Progenitor cell of endocrine pancreas (in vitro differentiated cells): ENCODE data around the gene PABPN1. TPM values are rescaled to one million over a fixed set of nuclear protein-coding genes. Genes with fewer than 3 reads are reported as not detected.

Experiments used
- DNase-seq: peaks from one replicate; pipeline ENCODE4 v3.0.0; 2021; ENCODE audit warnings: low spot score; ENCODE audit not compliant: unreplicated experiment
- H3K27ac Mint-ChIP-seq: 2 replicates; pipeline ENCODE4 v1.8.0; 2021; ENCODE audit warnings: mild to moderate bottlenecking, moderate library complexity, mixed read lengths
- H3K27me3 Mint-ChIP-seq: 2 replicates; pipeline ENCODE4 v1.8.0; 2021; ENCODE audit warnings: mixed read lengths
- H3K36me3 Mint-ChIP-seq: 2 replicates; pipeline ENCODE4 v1.8.0; 2022; ENCODE audit warnings: mixed read lengths; ENCODE audit not compliant: insufficient read depth
- H3K4me1 Mint-ChIP-seq: 2 replicates; pipeline ENCODE4 v1.8.0; 2021; ENCODE audit warnings: low read depth, mixed read lengths
- H3K4me3 Mint-ChIP-seq: 2 replicates; pipeline ENCODE4 v1.8.0; 2021; ENCODE audit warnings: low read depth, mild to moderate bottlenecking, moderate library complexity, mixed read lengths
- H3K9me3 Mint-ChIP-seq: 2 replicates; pipeline ENCODE4 v1.8.0; 2021; ENCODE audit warnings: low read depth, mixed read lengths
- total RNA-seq: library from RNA; stranded (reverse); gene quantifications from 2 replicates; pipeline ENCODE4 v1.2.1, GENCODE V29; 2021
- TF ChIP-seq, protein P1 (sequence below): fragments of 200-600 bp; sonication (generic); IDR thresholded peaks from one replicate; pipeline ENCODE4 v1.5.0; 2021; ENCODE audit warnings: antibody characterized with exemption, mild to moderate bottlenecking; ENCODE audit not compliant: unreplicated experiment

PABPN1 gene
- total RNA-seq, 1 donor from 2014 or later, result 318 TPM

DNA sequence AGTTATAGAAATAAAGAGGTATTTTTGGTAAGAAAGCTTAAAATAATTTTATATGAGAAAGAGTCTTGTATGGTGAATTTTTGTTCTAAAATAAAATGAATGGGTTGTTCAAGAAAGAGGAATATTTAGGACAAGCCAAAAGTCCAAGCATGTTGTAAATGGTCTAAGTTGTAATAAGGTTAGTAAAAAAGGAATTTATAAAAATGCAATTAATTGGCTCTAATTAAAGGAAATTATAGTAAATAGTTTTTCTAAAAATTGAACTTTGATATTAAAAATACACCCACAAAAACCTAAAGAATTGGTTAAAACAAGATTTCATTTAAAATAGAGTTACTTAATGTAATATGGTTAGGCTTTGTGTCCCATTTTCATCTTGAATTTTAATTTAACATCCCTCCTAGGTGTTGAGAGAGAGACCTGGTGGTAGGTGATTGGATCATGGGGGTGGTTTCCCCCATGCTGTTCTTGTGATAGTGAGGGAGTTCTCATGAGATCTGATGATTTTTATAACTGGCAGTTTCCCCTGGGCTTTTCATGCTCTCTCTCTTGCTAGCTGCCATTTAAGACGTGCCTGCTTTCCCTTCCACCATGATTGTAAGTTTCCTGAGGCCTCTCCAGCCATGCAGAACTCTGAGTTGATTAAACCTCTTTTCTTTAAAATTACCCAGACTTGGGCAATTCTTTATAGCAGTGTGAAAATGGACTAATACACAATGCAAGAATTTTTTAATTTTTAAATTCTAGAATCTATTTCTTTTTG is 18.4 kb downstream of the PABPN1 start:
- Mint-ChIP-seq H3K9me3 (peaks cover 15% of the 10 kb centered on the region), H3K4me1 (no peaks in the 10 kb centered on the region), H3K36me3 (no peaks in the 10 kb centered on the region), H3K27ac (no peak overlapping the region), H3K4me3 (no peak overlapping the region), H3K27me3 (no peaks in the 10 kb centered on the region)
- TF ChIP-seq, protein P1, sequence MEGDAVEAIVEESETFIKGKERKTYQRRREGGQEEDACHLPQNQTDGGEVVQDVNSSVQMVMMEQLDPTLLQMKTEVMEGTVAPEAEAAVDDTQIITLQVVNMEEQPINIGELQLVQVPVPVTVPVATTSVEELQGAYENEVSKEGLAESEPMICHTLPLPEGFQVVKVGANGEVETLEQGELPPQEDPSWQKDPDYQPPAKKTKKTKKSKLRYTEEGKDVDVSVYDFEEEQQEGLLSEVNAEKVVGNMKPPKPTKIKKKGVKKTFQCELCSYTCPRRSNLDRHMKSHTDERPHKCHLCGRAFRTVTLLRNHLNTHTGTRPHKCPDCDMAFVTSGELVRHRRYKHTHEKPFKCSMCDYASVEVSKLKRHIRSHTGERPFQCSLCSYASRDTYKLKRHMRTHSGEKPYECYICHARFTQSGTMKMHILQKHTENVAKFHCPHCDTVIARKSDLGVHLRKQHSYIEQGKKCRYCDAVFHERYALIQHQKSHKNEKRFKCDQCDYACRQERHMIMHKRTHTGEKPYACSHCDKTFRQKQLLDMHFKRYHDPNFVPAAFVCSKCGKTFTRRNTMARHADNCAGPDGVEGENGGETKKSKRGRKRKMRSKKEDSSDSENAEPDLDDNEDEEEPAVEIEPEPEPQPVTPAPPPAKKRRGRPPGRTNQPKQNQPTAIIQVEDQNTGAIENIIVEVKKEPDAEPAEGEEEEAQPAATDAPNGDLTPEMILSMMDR, result no peak
- no peak for DNase-seq

DNA sequence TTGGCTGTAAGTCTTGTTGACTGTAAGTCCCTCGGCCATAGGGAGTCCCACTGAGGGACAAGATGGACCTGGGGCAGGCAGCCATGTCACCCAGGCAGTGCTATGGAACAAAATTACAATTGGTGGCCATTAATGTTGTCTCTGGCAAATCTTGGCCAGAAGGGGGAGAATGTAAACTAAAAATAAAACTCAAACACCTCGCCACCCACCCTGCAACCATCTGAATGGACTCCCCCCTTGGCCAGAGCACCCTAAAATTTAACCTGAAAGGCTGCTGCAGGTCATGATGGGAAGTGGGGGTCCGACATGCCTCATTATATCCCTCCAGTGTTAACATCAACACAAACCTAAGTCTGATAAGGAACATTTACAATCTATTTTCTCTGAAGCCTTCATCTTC is 23.2 kb downstream of the PABPN1 start:
- H3K9me3 Mint-ChIP-seq, result peaks cover 4% of the 10 kb centered on the region
- no peaks in the 10 kb centered on the region for H3K36me3 Mint-ChIP-seq
- DNase-seq, result no peak
- H3K4me3 Mint-ChIP-seq, result no peak overlapping the region
- peaks cover 8% of the 10 kb centered on the region for H3K4me1 Mint-ChIP-seq
- TF ChIP-seq, protein P1, result peak; percentile 13
- no peaks in the 10 kb centered on the region for H3K27me3 Mint-ChIP-seq
- H3K27ac Mint-ChIP-seq, result no peak overlapping the region

DNA sequence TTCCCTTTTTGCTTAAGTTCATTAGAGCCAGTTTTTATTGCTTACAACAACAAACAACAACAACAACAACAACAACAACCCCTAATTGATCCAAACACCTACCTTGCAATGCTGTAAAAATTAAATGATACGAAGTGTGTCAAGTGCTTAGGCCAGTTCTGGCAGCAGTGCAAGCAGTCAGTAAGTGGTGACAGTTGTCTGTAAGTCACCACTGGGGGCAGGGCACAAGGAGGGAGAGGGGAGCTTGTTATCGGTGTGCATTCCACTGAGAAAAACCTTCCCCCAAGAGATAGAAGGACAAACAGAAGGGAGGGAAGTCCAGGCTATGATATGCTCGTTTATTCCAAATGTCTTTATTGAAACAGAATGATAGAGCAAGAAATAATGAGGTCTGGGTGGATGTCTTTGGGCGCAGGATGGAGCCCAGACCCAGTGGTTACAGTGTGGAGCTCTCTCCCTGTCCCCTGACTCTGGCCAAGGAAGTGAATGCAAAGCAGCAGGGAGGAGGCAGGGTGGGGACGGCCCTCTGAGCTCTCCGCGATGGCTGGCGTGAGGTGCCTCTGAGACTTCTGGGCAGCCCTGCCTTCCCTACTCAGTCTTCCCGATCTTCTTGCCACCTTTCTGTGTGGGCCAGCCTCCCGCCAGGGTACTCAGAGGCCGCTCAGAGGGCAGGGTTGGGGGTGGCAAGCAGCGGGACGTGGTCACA is 24.9 kb downstream of the PABPN1 start:
- Mint-ChIP-seq H3K27me3 (peaks cover 8% of the 10 kb centered on the region), H3K9me3 (peaks cover 9% of the 10 kb centered on the region), H3K27ac (no peak overlapping the region), H3K4me3 (no peak overlapping the region), H3K36me3 (peaks cover 6% of the 10 kb centered on the region), H3K4me1 (peaks cover 13% of the 10 kb centered on the region)
- TF ChIP-seq, protein P1, result peak; percentile 25
- no peak for DNase-seq

DNA sequence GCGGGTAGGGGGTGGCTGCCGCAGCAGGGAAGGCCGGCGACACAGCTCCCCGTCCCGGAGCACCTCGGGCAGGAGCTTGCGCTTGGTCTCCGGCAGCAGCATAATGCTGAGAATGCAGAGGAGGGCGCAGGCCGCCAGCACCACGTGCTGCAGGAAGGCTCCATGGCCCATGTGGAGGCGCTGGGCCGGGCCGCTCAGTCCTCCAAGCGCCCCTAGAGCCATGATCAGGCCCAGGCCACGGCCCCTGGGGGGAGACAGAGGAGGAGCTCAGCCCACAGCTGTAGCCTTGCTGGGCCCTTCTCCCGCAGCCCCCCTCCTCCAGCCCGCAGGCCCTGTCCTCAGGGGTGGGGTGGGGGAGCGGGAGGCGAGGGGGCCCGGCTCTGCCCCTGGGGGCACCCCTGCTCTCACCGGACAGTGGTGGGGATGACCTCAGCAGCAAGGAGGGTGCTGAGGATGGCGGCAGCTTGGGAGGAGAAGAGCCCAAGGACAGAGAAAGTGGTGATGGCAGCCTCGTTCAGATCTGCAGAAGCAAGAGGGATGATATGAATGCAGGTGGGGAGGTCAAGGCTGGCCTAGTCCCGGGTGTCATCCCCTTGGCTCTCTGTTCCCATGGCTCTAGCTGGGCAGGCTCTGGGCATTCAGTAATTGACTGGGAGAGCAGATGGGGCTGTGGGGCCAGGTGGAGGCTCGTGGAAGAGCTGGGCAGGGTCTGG is 25.6 kb downstream of the PABPN1 start:
- peaks cover 11% of the 10 kb centered on the region for H3K27me3 Mint-ChIP-seq
- peaks cover 11% of the 10 kb centered on the region for H3K9me3 Mint-ChIP-seq
- H3K4me3 Mint-ChIP-seq, result no peak overlapping the region
- peaks cover 8% of the 10 kb centered on the region for H3K36me3 Mint-ChIP-seq
- H3K4me1 Mint-ChIP-seq, result peaks cover 15% of the 10 kb centered on the region
- no peak for DNase-seq
- peak overlapping the region; percentile 58 for H3K27ac Mint-ChIP-seq
- TF ChIP-seq, protein P1, result no peak
